GM13976 (cell line): Measurements from ENCODE around the gene MLPH.

Source experiments
- DNase-seq: peaks from one replicate; pipeline ENCODE4 v3.0.0; 2012; ENCODE audit warnings: low spot score
- CTCF ChIP-seq: IDR thresholded peaks from 2 replicates; pipeline ENCODE4 v1.5.1; 2012; ENCODE audit warnings: borderline replicate concordance, mild to moderate bottlenecking; ENCODE audit not compliant: insufficient read depth; ENCODE audit errors: extremely low read depth, missing control alignments, control extremely low read depth
- in situ Hi-C: fragments of 300-500 bp; cut with MboI; formaldehyde crosslinking; loops from one replicate; pipeline ENCODE4 v1.12.0; 2022; ENCODE audit warnings: low sequenced_read_pairs, mixed read lengths, inconsistent platforms; ENCODE audit not compliant: unreplicated experiment

MLPH gene

GRCh38 chr2:237602409-237602808, 115.4 kb downstream of the MLPH start:
- in situ Hi-C loops = no loop called here
- TF ChIP-seq CTCF = no peak
- no peak for DNase-seq

- no peak for TF ChIP-seq CTCF
- no peak for DNase-seq
- in situ Hi-C loops = no loop called here
Observed at GRCh38 chr2:237603049-237603717, 116.1 kb downstream of the MLPH start.

GRCh38 chr2:237603718-237604362, 116.8 kb downstream of the MLPH start:
- DNase-seq = peak; percentile 66
- in situ Hi-C loops = no loop called here
- no peak for TF ChIP-seq CTCF

GRCh38 chr2:237604391-237604790, 117.3 kb downstream of the MLPH start:
- no peak for TF ChIP-seq CTCF
- DNase-seq = no peak
- in situ Hi-C loops = no loop called here
